Activated naive CD8-positive, alpha-beta T cell treated with anti-CD3 and anti-CD28 coated beads, Interleukin-2, amount 10 ng/mL, durations not matched to agents 7 days and 5 days (primary cell): Measurements from ENCODE around the gene GABRG2. TPM values are rescaled to one million over a fixed set of nuclear protein-coding genes. Genes with fewer than 3 reads are reported as not detected.

Experiments used
- ATAC-seq: fragments of 150-1000 bp; cut with Tn5 transposase; one replicate; pipeline ENCODE4 v1.10.0; 2021; ENCODE audit warnings: low read depth, moderate library complexity
- POLR2A ChIA-PET: fragments of 350-600 bp; sonication (Branson Sonifier 250); formaldehyde crosslinking; loops from one replicate; lab custom pipeline; 2021; ENCODE audit warnings: antibody characterized with exemption; lab: Charles Lee
- DNase-seq: peaks from one replicate; pipeline ENCODE4 v3.0.0; 2021
- H3K27ac Mint-ChIP-seq: one replicate; pipeline ENCODE4 v1.8.0; 2022; ENCODE audit warnings: mild to moderate bottlenecking, mixed read lengths
- H3K27me3 Mint-ChIP-seq: one replicate; pipeline ENCODE4 v1.8.0; 2022; ENCODE audit warnings: mild to moderate bottlenecking, moderate library complexity, mixed read lengths
- H3K36me3 Mint-ChIP-seq: one replicate; pipeline ENCODE4 v1.8.0; 2021; ENCODE audit warnings: mild to moderate bottlenecking, mixed read lengths
- H3K4me1 Mint-ChIP-seq: one replicate; pipeline ENCODE4 v1.8.0; 2021; ENCODE audit warnings: mixed read lengths
- H3K4me3 Mint-ChIP-seq: one replicate; pipeline ENCODE4 v1.8.0; 2022; ENCODE audit warnings: mild to moderate bottlenecking, moderate library complexity, mixed read lengths
- H3K9me3 Mint-ChIP-seq: one replicate; pipeline ENCODE4 v1.8.0; 2021; ENCODE audit warnings: mixed read lengths
- total RNA-seq, 2 experiments: library from RNA; stranded (reverse); gene quantifications; one replicate each; pipeline ENCODE4 v1.2.3, GENCODE V29; 2021

GABRG2 gene
- total RNA-seq, 2 experiments from 2014 or later = not detected

- POLR2A ChIA-PET = no interaction called here
- Mint-ChIP-seq H3K4me1 (no peaks in the 10 kb centered on the region), H3K4me3 (no peak overlapping the region), H3K9me3 (peaks cover 2% of the 10 kb centered on the region), H3K27ac (no peak overlapping the region), H3K27me3 (no peaks in the 10 kb centered on the region), H3K36me3 (no peaks in the 10 kb centered on the region)
- ATAC-seq = no peak
- DNase-seq = no peak
Observed at GRCh38 chr5:162128117-162128516, 60.5 kb downstream of the GABRG2 start.

- ATAC-seq (no peak), DNase-seq (no peak)
- Mint-ChIP-seq H3K4me1 (no peaks in the 10 kb centered on the region), H3K9me3 (no peaks in the 10 kb centered on the region), H3K36me3 (no peaks in the 10 kb centered on the region), H3K4me3 (no peak overlapping the region), H3K27me3 (no peaks in the 10 kb centered on the region), H3K27ac (no peak overlapping the region)
- POLR2A ChIA-PET = no interaction called here
Observed at GRCh38 chr5:162132348-162132747, 64.8 kb downstream of the GABRG2 start.

- no peak for DNase-seq
- POLR2A ChIA-PET = no interaction called here
- Mint-ChIP-seq H3K9me3 (peaks cover 2% of the 10 kb centered on the region), H3K36me3 (no peaks in the 10 kb centered on the region), H3K27ac (no peak overlapping the region), H3K27me3 (no peaks in the 10 kb centered on the region), H3K4me1 (no peaks in the 10 kb centered on the region), H3K4me3 (no peak overlapping the region)
- ATAC-seq = no peak
Observed at GRCh38 chr5:162139190-162139589, 71.6 kb downstream of the GABRG2 start.

- Mint-ChIP-seq H3K4me1 (no peaks in the 10 kb centered on the region), H3K27ac (no peak overlapping the region), H3K27me3 (no peaks in the 10 kb centered on the region), H3K9me3 (no peaks in the 10 kb centered on the region), H3K4me3 (no peak overlapping the region), H3K36me3 (no peaks in the 10 kb centered on the region)
- DNase-seq (no peak), ATAC-seq (no peak)
- POLR2A ChIA-PET = no interaction called here
Observed at GRCh38 chr5:162154242-162154641, 86.7 kb downstream of the GABRG2 start.

- H3K4me1 Mint-ChIP-seq = no peaks in the 10 kb centered on the region
- POLR2A ChIA-PET = no interaction called here
Observed at GRCh38 chr5:162160401-162160800, 92.8 kb downstream of the GABRG2 start.

GRCh38 chr5:162163663-162164062 is 96.1 kb downstream of the GABRG2 start:
- Mint-ChIP-seq H3K4me3 (no peak overlapping the region), H3K4me1 (no peaks in the 10 kb centered on the region), H3K27ac (no peak overlapping the region), H3K9me3 (peaks cover 5% of the 10 kb centered on the region), H3K27me3 (no peaks in the 10 kb centered on the region), H3K36me3 (no peaks in the 10 kb centered on the region)
- POLR2A ChIA-PET = no interaction called here
- ATAC-seq (no peak), DNase-seq (no peak)

More at GRCh38 chr5:162160401-162160800, 92.8 kb downstream of the GABRG2 start:
- no peak overlapping the region for H3K4me3 Mint-ChIP-seq
- ATAC-seq (no peak), DNase-seq (no peak)
- H3K27me3 Mint-ChIP-seq = no peaks in the 10 kb centered on the region
- peaks cover 3% of the 10 kb centered on the region for H3K9me3 Mint-ChIP-seq
- H3K27ac Mint-ChIP-seq = no peak overlapping the region
- H3K36me3 Mint-ChIP-seq = no peaks in the 10 kb centered on the region

GRCh38 chr5:162174358-162174974 is 106.9 kb downstream of the GABRG2 start:
- Mint-ChIP-seq H3K27ac (no peak overlapping the region), H3K27me3 (no peaks in the 10 kb centered on the region), H3K9me3 (peaks cover 2% of the 10 kb centered on the region), H3K4me3 (no peak overlapping the region), H3K4me1 (no peaks in the 10 kb centered on the region), H3K36me3 (no peaks in the 10 kb centered on the region)
- DNase-seq (no peak), ATAC-seq (no peak)
- POLR2A ChIA-PET = no interaction called here

- no peaks in the 10 kb centered on the region for H3K27me3 Mint-ChIP-seq
- ATAC-seq (no peak), DNase-seq (no peak)
- no peaks in the 10 kb centered on the region for H3K36me3 Mint-ChIP-seq
- no peaks in the 10 kb centered on the region for H3K4me1 Mint-ChIP-seq
- peaks cover 2% of the 10 kb centered on the region for H3K9me3 Mint-ChIP-seq
- POLR2A ChIA-PET = no interaction called here
- no peak overlapping the region for H3K4me3 Mint-ChIP-seq
- H3K27ac Mint-ChIP-seq = no peak overlapping the region
Observed at GRCh38 chr5:162187371-162187770, 119.8 kb downstream of the GABRG2 start.

- POLR2A ChIA-PET = no interaction called here
- no peaks in the 10 kb centered on the region for H3K27me3 Mint-ChIP-seq
- H3K4me3 Mint-ChIP-seq = no peak overlapping the region
- no peak overlapping the region for H3K27ac Mint-ChIP-seq
- H3K36me3 Mint-ChIP-seq = no peaks in the 10 kb centered on the region
- peaks cover 2% of the 10 kb centered on the region for H3K9me3 Mint-ChIP-seq
- DNase-seq = no peak
- ATAC-seq = no peak
- no peaks in the 10 kb centered on the region for H3K4me1 Mint-ChIP-seq
Observed at GRCh38 chr5:162189719-162190118, 122.1 kb downstream of the GABRG2 start.

GRCh38 chr5:162193012-162193411 is 125.4 kb downstream of the GABRG2 start:
- no peak for ATAC-seq
- Mint-ChIP-seq H3K4me1 (no peaks in the 10 kb centered on the region), H3K36me3 (no peaks in the 10 kb centered on the region), H3K4me3 (no peak overlapping the region), H3K27ac (no peak overlapping the region), H3K9me3 (peaks cover 2% of the 10 kb centered on the region), H3K27me3 (no peaks in the 10 kb centered on the region)
- POLR2A ChIA-PET = no interaction called here
- DNase-seq = no peak

GRCh38 chr5:162196351-162196750 is 128.8 kb downstream of the GABRG2 start:
- Mint-ChIP-seq H3K4me1 (no peaks in the 10 kb centered on the region), H3K4me3 (no peak overlapping the region), H3K27me3 (no peaks in the 10 kb centered on the region), H3K36me3 (no peaks in the 10 kb centered on the region), H3K27ac (no peak overlapping the region), H3K9me3 (no peaks in the 10 kb centered on the region)
- POLR2A ChIA-PET = no interaction called here
- no peak for ATAC-seq
- DNase-seq = no peak

- POLR2A ChIA-PET = no interaction called here
- H3K9me3 Mint-ChIP-seq = no peaks in the 10 kb centered on the region
- no peak for DNase-seq
- H3K27ac Mint-ChIP-seq = no peak overlapping the region
- no peaks in the 10 kb centered on the region for H3K36me3 Mint-ChIP-seq
- no peaks in the 10 kb centered on the region for H3K27me3 Mint-ChIP-seq
- no peak overlapping the region for H3K4me3 Mint-ChIP-seq
- H3K4me1 Mint-ChIP-seq = no peaks in the 10 kb centered on the region
- ATAC-seq = no peak
Observed at GRCh38 chr5:162202285-162202880, 134.8 kb downstream of the GABRG2 start.
